Measurements from ENCODE around the gene FIBIN. TPM values are rescaled to one million over a fixed set of nuclear protein-coding genes. Genes with fewer than 3 reads are reported as not detected.

Gene FIBIN
- total and polyA plus RNA-seq, 10 donors: 1.00 to 17.9 (median 6.9) TPM

DNA sequence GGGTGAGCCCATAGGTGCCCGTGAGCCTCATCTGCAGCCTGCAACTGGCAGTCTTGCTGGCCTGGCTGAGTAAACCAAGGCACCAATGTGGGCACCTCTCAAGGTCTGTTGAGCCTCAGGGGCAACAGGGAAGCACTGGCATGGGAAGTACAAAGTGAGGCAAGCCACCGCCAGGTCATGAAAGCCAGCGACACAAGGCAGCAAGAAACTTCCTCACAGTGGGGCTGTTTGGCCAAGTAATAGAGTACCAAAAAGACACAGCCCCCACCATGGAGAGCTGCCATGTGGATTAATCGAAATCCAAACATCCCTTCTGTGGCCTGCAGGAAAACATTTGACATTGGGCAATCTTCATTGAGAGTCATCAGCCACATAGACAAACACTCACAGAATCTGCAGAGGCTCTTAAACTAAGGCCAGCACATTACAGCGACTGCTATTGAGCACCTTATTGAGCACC, 43.6 kb upstream of the FIBIN start:
- H3K4me1 ChIP-seq: no peaks in the 10 kb centered on the region
- H3K4me3 ChIP-seq: no peak overlapping the region
- no peaks in the 10 kb centered on the region for H3K27me3 ChIP-seq (replicated peaks in 1 of 7)
- no peaks in the 10 kb centered on the region for H3K36me3 ChIP-seq
- H3K9me3 ChIP-seq: no peaks in the 10 kb centered on the region
- TF ChIP-seq, protein P1, sequence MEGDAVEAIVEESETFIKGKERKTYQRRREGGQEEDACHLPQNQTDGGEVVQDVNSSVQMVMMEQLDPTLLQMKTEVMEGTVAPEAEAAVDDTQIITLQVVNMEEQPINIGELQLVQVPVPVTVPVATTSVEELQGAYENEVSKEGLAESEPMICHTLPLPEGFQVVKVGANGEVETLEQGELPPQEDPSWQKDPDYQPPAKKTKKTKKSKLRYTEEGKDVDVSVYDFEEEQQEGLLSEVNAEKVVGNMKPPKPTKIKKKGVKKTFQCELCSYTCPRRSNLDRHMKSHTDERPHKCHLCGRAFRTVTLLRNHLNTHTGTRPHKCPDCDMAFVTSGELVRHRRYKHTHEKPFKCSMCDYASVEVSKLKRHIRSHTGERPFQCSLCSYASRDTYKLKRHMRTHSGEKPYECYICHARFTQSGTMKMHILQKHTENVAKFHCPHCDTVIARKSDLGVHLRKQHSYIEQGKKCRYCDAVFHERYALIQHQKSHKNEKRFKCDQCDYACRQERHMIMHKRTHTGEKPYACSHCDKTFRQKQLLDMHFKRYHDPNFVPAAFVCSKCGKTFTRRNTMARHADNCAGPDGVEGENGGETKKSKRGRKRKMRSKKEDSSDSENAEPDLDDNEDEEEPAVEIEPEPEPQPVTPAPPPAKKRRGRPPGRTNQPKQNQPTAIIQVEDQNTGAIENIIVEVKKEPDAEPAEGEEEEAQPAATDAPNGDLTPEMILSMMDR (IDR thresholded peaks at IDR 0.05 in 8 of 11, conservative IDR thresholded peaks at IDR 0.05 in 3 of 11): no peak
- TF ChIP-seq POLR2A (IDR thresholded peaks at IDR 0.05): no peak
- no peak for TF ChIP-seq POLR2AphosphoS5 (IDR thresholded peaks at IDR 0.05)
- DNase-seq: no peak
- no peak overlapping the region for H3K27ac ChIP-seq
- intact Hi-C loops (cut with DNase I; ENCODE audit: low total_unique reads): no loop called here
- WGBS, 5 donors: 86 to 95% (median 89%) methylated on average over 5 of the region's 5 CpGs

DNA sequence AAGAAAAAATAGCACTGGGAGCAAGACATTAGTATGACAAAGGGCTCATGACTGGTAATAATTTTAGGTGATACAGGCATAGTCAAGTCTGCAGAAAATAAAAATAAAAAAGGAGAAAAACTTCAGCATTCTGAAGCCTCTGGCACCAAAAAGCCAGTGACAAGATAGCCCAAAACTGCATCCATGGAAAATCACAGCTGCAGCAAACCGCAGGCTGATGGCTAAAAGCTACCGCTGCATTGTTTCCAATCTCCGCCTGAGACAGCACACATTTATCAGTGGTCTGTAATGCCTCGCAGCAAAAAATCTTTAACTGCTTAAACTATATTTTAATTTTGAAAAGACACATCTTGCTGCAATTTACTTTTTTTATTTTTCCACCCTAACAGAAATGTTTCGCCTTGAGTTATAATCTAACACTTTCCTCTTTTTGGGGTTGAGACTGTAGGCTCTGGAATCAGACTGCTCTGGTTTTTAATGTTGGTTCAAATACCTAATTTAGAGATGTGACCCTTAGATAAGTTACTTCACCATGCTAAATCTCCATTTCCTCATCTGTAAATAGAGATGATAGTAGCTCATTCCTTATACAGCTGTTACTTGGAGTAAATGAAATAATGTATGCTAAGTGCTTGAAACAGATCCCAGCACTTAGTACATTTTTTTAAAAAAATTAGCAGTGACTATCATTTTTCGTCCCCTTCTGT, 42.0 kb upstream of the FIBIN start:
- no peaks in the 10 kb centered on the region for H3K27me3 ChIP-seq (replicated peaks in 1 of 7)
- no peak for TF ChIP-seq POLR2A (IDR thresholded peaks at IDR 0.05)
- TF ChIP-seq, protein P1 (IDR thresholded peaks at IDR 0.05 in 8 of 11, conservative IDR thresholded peaks at IDR 0.05 in 3 of 11): no peak
- TF ChIP-seq POLR2AphosphoS5 (IDR thresholded peaks at IDR 0.05): no peak
- no peaks in the 10 kb centered on the region for H3K36me3 ChIP-seq
- WGBS, 5 donors: 78 to 88% (median 83%) methylated on average over 6 of the region's 6 CpGs
- no peak for DNase-seq
- H3K27ac ChIP-seq: no peak overlapping the region
- intact Hi-C loops (cut with DNase I; ENCODE audit: low total_unique reads): no loop called here
- no peaks in the 10 kb centered on the region for H3K4me1 ChIP-seq
- no peak overlapping the region for H3K4me3 ChIP-seq
- no peaks in the 10 kb centered on the region for H3K9me3 ChIP-seq

DNA sequence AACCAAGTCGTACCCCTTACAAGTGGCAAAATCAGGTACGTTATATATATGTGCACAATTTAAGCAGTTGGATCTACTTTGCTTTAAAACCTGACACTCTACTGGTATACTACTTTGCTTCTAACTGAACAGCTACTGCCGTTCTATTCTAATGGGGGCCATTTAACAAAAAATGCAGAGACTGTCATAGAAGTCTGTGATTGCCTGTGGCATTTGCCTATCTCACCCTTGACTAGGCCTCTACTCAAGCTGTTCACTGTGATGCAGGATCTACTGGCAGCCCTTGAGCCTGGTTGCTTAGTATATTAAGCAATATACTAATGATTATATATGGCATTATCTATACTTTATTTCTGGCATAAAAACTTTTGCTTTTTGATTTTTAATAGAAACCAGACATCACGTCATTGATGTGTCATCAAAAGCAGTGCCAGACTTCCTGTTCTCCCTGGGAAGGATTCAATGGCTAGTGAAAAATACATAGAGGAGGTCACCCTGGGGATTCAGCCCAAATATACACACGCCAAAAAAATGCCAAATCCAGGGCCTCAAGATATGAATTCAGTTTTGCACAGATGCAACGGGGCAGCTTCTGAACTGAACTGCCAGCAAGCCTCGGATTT, 40.0 kb upstream of the FIBIN start:
- no peaks in the 10 kb centered on the region for H3K27me3 ChIP-seq (replicated peaks in 1 of 7)
- TF ChIP-seq, protein P1 (IDR thresholded peaks at IDR 0.05 in 8 of 11, conservative IDR thresholded peaks at IDR 0.05 in 3 of 11): no peak
- TF ChIP-seq POLR2A (IDR thresholded peaks at IDR 0.05) (no peak), POLR2AphosphoS5 (IDR thresholded peaks at IDR 0.05) (no peak)
- no peaks in the 10 kb centered on the region for H3K4me1 ChIP-seq
- H3K9me3 ChIP-seq: no peaks in the 10 kb centered on the region
- intact Hi-C loops (cut with DNase I; ENCODE audit: low total_unique reads): no loop called here
- H3K4me3 ChIP-seq: no peak overlapping the region
- no peak overlapping the region for H3K27ac ChIP-seq
- 75 to 83% (median 79%) methylated on average over 7 of the region's 7 CpGs for WGBS, 5 donors
- H3K36me3 ChIP-seq: no peaks in the 10 kb centered on the region
- DNase-seq: no peak

DNA sequence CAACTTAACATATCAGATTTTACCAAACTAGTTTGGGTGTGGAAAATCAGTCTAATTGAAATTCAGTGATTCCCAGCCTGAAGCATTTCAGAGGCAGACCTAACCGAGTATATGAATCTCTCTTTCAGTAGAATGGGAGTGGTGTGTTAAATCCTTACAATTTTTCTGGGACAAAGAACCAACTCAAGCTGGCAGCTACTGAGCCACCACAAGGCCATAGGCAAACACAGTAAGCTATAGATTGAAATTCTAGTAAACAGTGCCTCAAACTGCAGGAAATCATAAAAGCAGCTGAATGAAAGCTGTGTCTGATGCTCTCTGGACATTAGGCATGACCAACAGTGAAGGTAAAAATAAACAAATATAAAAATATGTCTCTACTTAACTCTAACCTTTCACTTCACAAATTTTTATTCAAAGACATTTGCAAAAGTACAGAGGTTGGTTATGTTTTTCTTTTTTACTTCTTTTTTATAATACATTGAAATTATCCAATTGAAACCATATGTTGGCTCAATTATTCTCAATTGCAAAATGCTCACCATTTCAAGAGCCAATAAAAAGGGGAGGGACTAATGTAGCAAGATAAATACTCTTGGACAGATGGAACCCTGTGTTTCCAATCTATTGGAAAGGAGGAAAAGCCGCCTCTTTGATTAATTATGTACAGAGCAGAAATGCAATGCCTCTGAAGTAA, 35.8 kb upstream of the FIBIN start:
- no peaks in the 10 kb centered on the region for H3K9me3 ChIP-seq
- no peak overlapping the region for H3K27ac ChIP-seq
- intact Hi-C loops (cut with DNase I; ENCODE audit: low total_unique reads): no loop called here
- no peaks in the 10 kb centered on the region for H3K27me3 ChIP-seq (replicated peaks in 1 of 7)
- WGBS, 5 donors: 79 to 94% (median 87%) methylated on average over 2 of the region's 2 CpGs
- no peak overlapping the region for H3K4me3 ChIP-seq
- DNase-seq: no peak
- TF ChIP-seq POLR2A (IDR thresholded peaks at IDR 0.05): no peak
- TF ChIP-seq, protein P1 (IDR thresholded peaks at IDR 0.05 in 8 of 11, conservative IDR thresholded peaks at IDR 0.05 in 3 of 11): no peak
- TF ChIP-seq POLR2AphosphoS5 (IDR thresholded peaks at IDR 0.05): no peak
- H3K36me3 ChIP-seq: no peaks in the 10 kb centered on the region
- no peaks in the 10 kb centered on the region for H3K4me1 ChIP-seq
